ENCODE data around the gene NCOA1.
A peak's percentile ranks its signal among the peaks of the same experiment; 100 is the strongest.
"Not testable (repeated sequence)": the region's sequence is repeated elsewhere in the genome, so short reads cannot be mapped to it uniquely, and the experiment has no call there.

The NCOA1 gene

DNA sequence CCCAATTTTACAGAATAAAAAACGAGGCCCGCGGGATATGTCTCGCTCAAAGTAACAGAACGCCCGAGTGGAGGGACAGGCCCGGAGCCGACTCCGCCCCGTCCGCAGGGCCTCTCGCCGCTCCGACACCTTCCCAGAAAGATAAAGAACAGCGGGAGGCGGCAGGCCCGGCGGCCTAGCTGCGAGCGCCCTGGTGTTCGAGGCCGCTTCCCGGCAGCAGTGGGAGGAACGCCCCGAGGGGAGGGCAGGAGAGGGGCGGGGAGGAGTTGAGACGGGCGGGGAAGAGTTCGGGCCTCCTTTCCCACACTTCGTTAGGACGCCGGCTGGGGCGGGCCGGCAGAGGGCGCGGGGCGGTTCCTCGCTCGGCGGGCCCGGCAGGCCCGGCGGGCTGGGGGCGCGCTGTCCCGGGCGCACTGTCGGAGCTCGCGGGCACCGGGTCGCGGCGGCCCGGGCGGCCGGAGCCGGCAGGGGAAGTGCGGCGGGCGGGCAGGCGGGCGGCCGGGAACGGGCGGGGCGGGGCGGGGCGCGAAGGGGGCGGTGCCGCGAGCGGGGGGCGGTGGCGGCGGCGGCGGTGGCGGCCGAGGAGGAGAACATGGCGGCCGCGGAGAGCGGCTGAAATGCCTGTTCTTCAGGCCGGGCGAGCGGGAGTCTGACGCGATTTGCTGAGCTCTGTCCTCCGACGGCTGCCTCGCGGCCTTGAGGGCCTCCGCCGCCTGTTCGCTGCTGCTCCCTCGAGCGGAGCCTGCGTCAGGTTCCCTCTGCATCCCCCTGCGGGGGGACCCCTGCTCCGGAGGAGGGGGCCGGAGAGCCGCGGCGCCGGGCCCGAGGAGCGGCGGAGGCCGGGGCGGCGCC lies at the start of gene NCOA1:
TSS of gene NCOA1 (plus strand) at position 565 of the 852 bp plus-strand sequence. CDS start 167,424 bp downstream, outside the sequence.
- peak; percentile 93 for DNase-seq

DNA sequence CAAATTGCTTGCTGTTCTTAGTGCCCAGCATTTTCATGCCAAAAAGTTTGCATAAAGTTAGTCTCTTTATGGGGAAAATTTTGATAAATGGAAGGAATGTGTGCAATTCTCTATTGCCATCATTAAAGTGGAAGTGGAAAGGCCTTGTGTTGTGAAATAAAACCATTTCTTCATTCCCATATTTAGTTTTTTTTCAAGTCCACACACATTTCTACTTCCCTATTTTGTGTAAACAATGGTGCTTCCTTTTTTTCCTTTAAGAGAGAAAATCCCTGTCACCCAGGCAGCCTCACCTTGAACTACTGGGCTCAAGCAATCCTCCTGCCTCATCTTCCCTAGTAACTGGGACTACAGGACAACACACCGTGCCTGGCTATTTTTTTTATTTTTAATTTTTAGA lies 42.3 kb upstream of the NCOA1 start:
- DNase-seq, result no peak

DNA sequence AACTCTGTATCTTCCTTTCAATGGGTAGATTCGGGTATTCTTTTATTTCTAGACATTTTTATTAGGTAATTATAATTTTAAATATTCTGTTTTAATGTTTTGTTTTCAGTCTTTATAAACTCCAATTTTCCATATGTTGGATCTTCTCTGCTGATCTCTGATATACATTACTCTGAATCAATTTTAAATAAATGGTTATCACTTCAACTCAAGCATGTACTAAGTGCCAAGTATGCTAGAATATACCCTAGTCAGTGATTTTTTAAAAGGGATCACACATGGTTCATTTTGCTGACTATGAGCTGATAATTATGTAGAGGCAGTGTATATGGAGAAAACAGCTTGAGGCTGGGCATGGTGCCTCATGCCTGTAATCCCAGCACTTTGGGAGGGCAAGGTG lies 41.7 kb upstream of the NCOA1 start:
- DNase-seq, result no peak

DNA sequence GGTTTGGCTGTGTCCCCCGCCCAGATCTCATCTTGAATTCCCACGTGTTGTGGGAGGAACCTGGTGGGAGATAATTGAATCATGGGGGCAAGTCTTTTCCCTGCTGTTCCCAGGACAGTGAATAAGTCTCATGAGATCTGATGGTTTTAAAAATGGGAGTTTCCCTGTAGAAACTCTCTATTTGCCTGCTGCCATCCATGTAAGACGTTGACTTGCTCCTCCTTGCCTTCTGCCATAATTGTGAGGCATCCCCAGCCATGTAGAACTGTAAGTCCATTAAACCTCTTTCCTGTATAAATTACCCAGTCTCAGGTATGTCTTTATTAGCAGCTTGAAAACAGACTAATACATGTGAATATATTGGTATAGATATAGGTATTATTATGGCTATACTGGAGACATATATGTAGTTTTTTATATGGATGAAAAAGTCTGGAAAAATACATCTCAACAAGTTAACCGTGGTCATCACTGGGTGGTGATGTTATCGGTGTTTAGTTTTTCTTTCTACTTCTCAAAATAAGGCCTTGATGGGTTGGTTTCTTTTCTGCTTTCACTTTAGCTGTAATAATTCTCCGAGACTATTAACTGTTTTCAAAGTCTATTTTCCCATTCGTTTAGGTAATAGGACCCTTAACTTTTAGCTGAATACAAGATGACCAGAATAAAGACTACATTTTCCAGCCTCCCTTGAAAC lies 39.1 kb upstream of the NCOA1 start:
- DNase-seq, result no peak

DNA sequence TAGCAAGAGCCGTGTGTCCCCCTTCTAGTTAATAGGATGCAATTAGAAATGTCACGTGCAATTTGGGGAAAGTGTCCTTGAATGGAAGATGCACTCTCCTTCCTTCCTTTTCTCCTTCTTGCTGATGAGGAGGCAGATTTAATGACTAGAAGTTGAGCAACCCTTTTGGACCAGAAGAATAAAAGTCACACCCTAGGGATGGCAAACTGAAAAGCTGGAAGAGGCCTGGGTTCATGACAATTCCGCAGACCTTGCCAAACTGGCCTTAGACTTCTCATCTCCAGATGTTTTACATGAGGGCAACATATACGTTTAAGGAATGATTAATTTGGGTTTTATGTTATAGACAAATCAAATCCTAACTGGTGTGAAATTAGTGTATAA lies 38.6 kb upstream of the NCOA1 start:
- no peak for DNase-seq

DNA sequence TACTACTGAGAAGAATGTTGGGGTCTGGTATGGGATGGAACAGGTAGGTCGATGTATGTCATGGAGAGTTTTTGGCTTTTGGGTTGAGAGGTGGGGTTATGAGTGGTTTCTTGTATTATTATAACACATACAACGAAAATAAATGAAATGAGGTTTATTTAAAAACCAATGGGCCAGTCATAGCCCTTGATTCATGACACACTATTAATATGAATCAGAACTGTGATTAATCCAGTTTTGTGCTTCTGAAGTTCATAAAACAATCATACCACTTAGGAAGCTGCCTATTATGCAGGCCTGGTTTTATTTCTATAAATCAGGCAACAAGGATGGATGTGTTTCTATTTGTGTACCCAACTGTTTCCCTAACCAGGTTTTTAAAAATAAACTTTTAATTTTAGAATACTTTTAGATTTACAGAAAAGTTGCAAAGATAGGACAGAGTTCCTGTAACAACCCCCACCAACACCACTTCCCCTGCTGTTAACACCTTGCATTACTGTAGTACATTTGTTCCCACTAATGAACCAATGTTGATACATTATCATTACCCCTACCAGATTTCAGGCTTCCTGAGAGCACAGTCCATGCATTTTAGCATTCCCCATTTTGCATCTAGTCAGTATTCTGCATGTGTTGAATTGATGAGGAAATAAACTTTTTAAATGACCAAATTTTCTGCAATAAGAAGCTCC lies 37.5 kb upstream of the NCOA1 start:
- DNase-seq, result no peak

DNA sequence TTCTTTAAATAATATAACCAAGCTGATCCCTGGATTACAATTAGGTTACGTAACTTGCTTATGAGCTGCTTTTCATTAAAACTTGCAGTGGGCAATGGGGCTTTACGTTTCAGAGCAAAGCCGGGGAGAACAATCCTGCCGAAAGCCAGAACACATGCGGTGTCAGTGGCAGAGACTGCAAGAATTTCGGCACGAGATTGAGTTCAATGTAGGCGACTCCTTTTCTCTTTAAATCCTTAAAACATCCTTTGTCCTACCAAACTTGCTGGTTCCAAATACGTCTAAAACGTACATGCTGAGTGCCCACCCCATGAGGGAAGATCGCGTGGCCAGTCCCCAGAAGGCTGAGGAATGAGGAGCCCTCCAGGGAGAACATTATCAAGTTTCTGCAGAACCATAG lies 36.8 kb upstream of the NCOA1 start:
- DNase-seq, result no peak

DNA sequence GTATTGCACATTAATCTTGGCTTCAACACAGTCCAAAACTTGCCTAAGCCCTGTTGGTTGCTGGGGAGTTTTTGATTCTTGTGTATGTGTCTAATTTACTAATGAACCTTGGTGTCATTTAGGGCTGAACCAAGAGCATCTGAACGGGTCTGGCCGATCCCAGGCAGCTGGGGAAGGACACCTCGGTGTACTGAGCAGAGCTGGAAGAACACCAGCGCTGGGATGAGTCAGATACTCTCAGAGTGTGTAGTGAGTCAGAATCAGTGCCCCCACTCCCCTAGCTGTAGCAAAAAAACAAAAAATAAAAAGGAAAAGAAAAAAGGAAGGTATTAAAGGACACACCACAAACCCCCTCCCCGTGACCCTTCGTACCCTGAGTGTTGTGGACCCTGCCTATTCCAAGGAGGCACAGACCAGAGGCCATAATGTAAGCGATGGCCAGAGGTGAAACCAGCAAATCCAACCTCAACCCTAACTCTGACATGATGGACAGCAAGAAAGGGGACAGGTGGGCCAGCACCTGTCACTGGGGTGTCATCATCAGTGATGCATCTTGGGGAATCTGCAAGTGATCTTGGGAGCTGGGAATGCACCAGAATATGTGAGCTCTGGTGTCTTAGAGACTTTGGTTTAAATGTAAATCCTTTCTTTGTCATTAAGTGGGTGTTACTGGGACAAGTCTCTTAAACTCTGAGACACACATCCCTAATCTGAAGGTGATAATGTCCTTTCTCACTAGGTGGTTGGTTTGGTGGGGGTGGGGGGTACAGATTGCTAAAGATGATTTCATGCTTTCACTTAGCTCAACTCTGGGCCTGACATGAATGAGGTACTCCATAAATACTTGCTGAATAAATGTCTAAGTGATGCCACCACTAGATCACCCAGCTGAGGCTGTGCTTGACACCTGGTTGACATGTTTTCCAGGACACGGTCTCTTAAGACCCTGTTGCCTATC lies 34.2 kb upstream of the NCOA1 start:
- DNase-seq, result no peak

DNA sequence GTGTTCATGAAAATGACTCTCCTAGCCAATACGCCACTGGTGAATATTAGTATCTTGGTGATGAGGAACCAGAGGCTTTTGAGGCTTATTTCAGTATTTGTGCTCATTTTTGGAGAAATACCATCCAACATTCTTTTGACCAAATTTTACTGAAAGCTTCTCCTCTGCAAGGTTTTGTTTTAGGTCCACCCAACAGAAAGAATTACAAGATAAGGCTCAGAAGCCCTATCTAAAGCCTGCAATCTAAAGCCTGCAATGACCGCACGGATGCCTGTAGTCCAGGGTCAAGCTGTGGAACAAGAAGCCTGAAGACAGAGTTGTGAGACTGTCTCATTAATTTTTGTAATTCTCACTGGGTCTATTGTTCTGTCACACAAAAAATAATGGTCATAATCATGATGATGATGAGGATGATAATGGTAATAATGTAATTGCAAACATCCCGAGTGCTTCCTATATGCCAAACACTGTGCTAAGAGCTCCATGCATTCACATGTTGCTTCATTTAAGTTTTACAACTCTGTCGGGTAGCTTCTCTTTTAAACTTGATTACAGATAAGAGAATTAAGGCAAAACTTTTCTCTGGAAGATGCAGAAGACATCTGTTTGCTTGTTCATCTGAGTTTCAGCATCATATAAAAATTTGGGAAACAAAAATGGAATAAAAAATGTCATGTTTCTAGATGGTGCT lies 33.2 kb upstream of the NCOA1 start:
- DNase-seq, result no peak

DNA sequence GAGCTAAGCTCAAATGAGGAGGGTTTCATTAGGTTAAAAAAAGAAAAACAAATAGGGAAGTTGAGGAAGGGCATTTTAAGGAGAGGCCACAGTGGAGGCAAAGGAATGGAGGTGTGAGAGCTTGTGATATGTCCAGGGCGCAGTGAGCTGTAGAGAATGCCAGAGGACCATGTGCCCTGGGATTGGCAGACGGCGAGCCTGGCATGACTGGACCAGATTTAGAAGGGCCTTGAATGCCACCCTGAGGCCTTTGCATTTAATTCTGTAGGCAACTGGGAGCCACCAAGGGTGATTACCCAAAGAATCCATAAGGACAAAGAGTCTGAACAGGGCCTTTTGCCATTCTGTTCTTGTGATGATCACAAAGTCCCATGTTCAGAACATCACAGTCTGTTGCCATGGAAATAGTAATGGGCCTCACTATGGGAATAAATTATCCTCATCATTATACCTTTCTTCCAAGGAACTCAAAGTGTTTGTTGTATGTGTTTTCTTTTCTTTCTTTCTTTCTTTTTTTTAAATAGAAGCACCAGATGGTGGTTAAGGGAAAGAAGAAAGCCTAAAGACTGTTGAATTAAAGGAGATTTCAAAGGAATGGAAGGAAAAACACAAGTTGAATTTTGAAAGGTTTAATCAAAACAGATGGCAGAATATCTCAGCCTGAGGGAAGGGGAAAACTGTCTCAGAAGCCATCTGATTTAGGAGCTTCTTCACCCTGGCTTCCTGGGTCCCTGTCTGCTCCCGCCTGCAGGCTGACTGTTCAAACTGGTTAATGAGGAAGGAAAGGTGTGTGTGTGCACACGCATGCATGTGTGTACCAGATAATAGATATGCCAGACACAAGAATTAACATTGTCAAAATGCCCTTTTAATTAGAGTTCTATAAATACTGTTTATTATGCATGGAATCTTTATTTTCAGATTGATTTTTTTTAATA lies 31.6 kb upstream of the NCOA1 start:
- DNase-seq, result no peak

DNA sequence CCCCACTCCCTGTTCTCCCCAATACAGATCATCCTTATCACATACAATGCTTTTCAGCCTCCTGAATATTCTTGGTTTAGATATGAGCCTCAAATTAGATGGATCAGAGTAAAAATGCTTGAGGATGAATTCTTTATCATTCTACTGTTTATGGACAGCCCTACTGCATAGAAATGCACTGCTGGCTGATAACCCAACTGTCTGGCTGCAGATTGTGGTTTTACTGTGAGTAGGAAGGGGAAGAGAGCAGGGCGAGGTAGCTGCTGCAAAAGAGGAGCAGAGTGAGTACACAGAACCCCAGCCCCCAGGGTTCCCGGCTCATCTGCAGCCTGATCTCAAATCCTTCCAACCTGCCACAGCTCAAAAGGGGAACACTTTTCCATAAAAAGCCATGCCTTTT lies 29.4 kb upstream of the NCOA1 start:
- DNase-seq, result no peak

DNA sequence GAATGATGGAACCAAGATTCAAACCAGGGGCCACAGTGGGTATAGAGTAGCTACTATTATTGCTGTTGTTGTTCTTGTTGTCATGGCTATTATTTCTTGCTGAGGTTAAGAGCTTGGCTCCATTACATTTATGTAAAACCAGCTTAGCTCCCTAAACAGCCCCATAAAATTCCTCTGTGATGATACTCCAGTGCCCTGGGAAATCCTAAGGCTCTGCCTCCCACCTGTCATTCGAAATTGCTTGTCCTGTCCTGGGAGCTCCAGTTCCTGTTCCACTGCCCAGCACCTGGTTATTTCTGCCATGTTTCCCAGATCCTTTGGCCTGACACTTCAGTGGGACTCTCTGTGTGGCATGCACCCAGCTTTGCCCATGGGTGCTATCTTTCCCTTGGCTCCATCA lies 27.8 kb upstream of the NCOA1 start:
- DNase-seq, result no peak

DNA sequence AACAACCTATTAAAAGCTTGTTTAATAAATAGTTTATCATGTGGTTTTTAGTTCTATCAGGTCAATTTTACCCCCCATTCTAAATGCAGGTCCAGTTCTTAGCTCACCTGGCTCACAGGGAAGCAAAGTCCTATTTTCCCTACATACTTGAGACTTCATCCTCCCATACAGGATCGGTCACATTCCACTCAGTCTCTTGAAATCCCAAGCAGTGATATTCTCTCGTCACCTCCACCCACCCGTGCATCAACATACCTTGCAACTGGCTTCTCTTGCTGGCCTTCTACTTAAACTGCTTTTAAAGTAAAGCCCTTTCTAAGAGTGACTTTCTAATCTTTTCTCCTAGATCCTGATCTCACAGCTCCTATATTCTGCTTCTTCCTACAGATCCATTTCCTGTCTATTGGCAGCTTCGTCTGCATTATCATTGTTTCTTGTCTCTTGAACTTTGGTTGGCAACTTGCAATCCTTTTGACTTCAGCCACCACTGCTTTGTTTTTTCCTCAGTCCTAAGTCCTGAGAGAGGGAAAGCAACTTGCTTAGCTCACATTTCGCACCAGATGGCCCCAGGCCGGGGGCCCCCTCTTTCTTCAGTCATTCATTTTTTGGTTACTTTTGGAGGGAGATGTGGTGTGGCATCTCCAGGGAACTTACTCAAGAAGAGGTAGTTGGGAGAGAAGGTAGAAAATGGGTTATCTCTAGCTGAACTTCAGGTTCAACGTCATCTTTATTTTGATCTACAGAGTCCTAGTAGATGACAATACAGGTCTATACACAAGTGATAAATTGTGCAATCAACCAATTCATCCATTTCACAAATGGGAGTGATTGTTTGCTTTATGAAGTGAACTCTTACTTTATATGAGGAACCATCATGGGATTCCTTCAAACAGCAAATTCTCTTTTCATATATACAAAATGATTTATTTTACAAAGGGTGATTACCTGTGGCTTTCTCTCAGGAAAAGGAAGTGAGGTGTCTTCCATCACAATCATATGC lies 23.9 kb upstream of the NCOA1 start:
- DNase-seq, result no peak

DNA sequence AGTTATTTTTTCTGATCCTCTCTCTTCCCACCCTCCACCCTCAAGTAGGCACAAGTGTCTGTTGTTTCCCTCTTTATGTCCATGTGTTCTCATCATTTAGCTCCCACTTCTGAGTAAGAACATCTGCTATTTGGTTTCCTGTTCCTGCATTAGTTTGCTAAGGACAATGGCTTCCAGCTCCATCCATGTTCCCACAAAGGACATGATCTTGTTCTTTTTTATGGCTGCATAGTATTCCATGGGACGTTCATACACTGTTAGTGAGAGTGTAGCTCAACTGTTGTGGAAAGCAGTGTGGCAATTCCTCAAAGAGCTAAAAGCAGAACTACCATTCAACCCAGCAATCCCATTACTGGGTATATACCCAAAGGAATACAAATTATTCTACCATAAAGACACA lies 22.6 kb upstream of the NCOA1 start:
- not testable (repeated sequence) for DNase-seq

DNA sequence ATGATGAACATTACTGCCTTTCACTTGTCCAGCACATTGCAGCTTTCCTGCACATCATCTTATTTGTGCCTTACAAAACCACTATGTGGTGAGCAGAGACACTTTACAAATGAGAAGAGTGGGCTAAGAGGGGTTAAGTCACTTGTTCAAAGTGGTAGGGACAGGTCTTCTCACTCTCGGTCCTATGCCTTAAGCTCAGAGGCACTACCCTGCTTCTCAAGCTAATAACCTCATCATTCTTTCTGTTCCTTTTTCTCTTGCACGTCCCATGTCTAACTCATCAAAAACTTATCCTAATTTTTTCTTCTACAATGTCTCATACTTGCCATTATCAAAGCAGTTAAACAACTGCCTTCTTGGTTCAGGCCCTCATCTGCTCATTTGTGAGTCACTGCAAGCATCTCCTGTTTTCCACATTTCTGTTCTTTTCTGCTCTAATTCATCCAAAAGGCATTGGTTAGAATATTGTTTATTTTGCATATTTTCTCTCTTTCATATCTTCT lies 21.9 kb upstream of the NCOA1 start:
- no peak for DNase-seq

DNA sequence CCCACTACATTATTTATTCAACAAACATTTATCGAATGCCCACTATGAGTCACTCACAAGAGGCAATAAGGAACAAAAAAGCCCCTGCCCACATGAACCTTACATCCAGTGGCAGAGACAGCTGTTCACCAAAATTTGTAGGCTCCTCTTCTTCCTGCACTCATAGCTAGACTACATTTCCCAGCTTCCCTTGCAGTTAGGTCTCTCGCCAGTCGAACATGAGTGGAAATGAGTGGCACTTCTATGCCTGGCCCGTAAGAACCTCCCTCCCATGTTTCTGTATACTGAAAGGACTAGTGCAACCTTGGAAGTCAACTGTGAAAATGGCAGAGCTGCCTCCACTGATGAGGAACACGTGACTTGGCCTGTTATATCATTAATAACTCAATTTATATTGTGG lies 19.4 kb upstream of the NCOA1 start:
- peak; percentile 35 for DNase-seq

DNA sequence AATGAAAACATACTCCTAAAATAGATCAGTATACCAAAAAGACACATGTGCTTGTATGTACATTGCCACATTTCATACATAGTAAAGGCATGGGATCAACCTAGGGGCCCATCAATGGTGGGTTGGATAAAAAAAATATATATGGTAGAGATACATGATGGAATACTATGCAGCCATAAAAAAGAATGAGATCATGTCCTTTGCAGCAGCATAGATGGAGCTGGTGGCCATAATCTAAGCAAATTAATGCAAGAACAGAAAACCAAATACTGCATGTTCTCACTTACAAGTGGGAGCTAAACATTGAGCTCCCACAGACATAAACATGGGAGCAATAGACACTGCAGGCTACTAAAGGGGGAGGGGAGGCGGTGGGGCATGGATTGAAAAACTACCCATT lies 18.6 kb upstream of the NCOA1 start:
- no peak for DNase-seq

DNA sequence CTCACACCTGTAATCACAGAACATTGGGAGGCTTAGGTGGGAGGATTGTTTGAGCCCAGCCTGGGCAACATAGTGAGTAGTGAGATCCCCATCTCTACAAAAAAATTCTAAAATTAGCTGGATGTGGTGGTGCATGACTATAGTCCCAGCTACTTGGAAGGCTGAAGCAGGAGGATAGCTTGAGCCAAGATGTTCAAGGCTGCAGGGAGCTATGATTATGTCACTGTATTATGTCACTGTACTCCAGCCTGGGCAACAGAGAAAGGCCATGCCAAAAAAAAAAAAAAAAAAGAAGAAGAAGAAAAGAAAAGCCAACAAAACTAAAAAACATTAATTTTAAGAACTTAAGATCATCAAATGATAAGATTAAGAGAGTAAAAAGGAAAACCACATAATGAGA lies 17.4 kb upstream of the NCOA1 start:
- no peak for DNase-seq

DNA sequence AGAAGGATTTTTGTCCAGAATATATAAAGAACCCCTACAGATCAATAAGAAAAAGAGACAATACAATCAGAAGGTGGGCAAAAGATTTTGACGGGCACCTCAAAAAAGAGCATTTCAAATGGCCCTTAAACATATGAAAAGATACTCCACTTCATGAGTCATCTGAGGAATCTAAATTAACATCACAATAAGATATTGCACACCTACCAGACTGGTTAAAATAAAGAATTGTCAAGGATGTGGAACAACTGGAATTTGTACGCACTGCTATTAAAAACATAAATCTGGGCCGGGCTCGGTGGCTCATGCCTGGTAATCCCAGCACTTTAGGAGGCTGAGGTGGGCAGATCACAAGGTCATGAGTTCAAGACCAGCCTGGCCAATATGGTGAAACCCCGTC lies 17.0 kb upstream of the NCOA1 start:
- DNase-seq, result no peak

Measured in CD4-positive, alpha-beta T cell treated with Interleukin-21 for 1 hour (primary cell).